C4-2B (cell line): ENCODE data around the gene SSNA1.

ENCODE experiments used
- H3K27ac ChIP-seq: fragments of 450-650 bp; 2 replicates; pipeline ENCODE4 v1.5.1; 2017
- ZFX ChIP-seq: fragments of 450-650 bp; IDR thresholded peaks from 2 replicates; pipeline ENCODE4 v1.6.1; 2017
- TF ChIP-seq, protein P1 (sequence below): fragments of 450-650 bp; conservative IDR thresholded peaks from 2 replicates; pipeline ENCODE4 v1.5.1; 2017; ENCODE audit warnings: mild to moderate bottlenecking

SSNA1 gene

DNA sequence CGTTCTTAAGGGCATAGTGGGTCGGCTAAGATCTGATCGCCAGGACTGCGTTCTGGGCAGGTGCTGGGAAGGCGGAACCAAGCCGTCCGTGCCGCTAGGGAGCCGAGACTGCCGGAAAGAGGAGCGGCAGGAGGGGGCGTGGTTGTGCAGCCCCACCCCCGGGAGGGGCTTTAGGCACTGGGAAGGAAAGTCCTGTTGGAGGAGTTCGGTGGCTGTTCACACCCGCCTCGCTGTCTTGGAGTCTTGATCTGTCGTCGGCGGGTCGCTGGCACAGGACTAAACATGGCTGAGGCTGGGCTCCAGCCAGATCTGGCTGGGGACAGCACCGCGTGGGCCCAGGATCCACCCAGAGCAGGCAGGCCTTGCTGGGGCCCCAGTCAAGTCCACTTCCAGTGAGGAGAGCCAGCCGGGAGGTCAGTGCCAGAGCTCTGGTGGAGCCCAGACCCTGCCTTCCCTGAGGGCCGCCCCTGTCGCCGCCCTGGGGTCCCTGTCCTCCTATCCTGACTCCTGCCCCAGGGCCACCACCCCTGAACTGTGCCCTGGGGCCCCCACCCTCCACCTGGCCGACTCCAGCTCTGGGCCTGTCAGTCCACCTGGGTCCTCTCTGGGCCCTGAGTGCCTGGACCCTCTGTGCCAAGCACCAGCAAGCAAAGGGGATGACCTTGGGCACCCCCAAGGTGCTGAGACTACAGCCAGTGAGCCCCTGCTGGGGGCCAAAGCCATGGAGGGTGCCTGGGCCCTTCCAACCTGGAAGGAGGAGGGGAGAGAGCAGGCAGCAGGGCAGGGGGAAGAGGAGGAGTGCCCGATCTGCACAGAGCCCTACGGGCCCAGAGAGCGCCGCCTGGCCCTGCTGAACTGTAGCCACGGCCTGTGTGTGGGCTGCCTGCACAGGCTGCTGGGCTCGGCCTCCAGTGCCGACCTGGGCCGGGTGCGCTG lies 29.1 kb downstream of the SSNA1 start:
- no peak; the same call in 1 of the 2 replicates for TF ChIP-seq ZFX
- TF ChIP-seq, protein P1, sequence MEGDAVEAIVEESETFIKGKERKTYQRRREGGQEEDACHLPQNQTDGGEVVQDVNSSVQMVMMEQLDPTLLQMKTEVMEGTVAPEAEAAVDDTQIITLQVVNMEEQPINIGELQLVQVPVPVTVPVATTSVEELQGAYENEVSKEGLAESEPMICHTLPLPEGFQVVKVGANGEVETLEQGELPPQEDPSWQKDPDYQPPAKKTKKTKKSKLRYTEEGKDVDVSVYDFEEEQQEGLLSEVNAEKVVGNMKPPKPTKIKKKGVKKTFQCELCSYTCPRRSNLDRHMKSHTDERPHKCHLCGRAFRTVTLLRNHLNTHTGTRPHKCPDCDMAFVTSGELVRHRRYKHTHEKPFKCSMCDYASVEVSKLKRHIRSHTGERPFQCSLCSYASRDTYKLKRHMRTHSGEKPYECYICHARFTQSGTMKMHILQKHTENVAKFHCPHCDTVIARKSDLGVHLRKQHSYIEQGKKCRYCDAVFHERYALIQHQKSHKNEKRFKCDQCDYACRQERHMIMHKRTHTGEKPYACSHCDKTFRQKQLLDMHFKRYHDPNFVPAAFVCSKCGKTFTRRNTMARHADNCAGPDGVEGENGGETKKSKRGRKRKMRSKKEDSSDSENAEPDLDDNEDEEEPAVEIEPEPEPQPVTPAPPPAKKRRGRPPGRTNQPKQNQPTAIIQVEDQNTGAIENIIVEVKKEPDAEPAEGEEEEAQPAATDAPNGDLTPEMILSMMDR: no peak; the same call in 1 of the 2 replicates
- H3K27ac ChIP-seq: peak overlapping the region; percentile 98

DNA sequence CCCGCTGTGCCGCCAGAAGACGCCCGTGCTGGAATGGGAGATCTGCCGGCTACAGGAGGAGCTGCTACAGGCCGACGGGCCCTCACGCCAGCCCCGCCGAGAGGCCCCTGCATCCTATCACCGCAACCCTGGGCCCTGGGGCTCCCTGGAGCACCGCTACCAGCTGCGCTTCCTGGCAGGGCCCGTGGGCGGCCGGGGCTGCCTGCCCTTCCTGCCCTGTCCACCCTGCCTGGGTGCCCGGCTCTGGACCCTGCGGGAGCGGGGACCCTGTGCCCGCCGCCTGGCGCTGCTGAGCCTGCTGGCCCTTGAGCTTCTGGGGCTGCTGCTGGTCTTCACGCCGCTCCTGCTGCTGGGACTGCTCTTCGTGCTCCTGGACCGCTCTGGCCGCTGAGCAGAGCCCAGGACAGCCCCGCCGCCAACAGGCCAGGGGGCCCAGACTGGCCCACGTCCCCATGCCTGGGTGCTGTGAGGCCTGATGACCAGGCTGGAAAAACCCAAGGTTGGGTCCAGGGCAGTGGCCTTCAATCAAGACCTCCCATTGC lies 29.8 kb downstream of the SSNA1 start:
- peak overlapping the region; percentile 98 for H3K27ac ChIP-seq
- 0 out of 2 replicates have a peak, but pooled peaks have one; percentile 51 for TF ChIP-seq ZFX
- TF ChIP-seq, protein P1: no peak

DNA sequence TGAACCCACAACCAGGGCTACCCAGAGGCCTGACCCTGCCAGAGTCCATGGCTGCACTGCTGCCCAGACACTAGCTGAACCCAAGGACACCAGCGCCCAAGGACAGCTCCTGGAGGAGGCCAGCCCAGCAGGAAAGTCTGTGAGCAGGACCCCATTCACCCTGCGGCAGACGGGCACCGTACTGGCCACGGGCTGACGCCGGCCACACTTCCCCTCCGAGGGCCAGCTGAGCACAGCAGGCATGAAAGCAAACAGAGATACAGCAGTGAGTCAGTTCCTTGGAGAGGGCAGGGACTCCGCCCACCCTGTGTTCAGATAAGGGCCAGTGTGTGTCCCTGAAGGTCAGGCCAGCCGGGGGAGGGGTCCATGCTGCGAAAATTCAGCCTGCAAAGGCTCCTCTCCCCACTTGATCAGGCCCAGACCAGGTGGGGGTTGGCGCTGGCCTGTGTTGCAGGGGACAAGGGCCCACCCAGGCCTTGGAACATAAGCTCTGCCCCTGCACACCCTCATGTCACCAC lies 30.3 kb downstream of the SSNA1 start:
- peak overlapping the region; percentile 98 for H3K27ac ChIP-seq
- TF ChIP-seq, protein P1: no peak
- TF ChIP-seq ZFX: no peak

DNA sequence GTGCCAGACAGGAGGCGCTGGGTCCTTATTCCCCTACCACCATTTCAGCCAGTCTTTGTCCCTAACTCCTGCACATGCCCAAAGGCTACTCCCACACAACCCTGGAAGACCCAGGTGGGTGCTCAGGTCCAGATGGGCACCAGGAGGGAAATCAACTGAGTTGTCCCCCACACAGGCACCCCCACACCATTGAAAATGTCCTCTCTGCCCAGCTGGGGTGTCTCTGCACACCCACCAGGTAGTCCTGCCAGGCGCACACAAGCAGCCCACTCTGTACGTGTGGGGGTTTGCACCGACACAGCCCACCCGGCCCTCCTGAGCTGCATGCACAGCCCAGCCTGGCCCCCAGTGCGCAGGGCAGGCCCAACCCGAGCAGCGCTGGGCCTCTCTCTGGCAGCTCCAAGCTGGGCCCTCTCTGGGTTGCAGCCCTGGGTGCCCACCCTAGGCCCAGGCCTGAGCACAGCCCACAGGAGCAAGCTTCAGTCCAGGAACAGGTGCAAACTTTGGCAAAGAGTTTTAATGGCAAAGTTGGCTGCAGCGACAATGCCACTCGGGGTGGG lies 31.4 kb downstream of the SSNA1 start:
- TF ChIP-seq ZFX: no peak
- TF ChIP-seq, protein P1: no peak
- H3K27ac ChIP-seq: peak overlapping the region; percentile 98

DNA sequence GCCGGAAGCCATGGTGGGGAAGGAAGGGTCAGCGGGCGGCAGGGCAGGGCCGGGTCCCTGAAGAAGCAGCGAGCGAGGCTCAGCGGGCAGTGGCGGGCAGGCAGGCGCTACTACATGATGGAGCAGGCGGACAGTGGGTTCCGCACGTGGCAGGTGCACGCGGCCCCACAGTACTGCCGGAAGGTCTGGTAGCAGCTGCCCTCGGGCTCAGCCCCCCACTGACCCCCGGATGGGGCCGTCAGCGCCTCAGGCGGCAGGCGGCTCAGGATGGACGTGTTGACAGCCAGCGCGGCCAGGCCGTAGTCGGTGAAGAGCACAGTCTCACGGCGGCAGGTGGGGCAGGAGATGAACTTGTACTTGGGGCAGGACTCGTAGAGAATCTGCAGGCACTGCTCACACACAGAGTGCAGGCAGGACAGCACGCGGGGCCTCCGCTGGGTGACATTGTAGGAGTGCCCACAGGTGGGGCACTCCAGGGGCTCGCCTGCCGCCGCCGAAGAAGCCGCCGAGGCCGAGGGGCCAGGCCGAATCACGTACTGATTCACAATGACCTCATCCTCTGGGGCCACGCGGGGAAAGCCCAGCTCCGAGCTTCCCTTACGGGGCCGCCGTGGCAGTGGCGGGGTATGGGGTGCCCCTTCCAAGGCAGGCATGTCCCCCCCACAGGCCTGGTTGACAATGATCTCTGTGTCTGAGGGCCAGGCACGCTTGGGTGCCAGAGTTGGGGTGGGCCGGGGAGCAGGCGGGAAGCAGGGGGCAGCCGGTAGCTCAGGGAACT lies 32.0 kb downstream of the SSNA1 start:
- H3K27ac ChIP-seq: no peak overlapping the region; the same call in 1 of the 2 replicates
- TF ChIP-seq, protein P1: no peak
- TF ChIP-seq ZFX: no peak

DNA sequence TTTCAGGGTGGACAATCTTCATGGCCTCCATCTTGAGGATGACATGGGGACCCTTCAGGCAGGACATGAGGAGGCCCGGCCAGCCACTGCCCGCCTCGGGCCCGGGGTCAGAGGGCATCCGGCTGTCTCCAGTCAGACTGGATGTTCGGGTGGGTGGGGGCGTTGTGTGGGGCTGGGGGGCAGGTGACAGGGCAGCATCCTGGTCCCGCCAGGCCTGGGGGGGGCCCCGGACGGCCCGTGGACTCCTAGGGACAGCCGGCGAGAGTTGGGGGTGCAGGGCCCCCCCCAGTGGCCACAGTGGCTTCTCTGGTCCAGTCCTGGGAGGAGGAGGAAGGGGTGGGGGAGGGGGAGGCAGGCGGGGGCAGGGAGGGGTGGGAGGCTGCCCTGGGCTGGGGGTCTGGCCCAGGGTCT lies 32.6 kb downstream of the SSNA1 start:
- peak overlapping the region; percentile 88 for H3K27ac ChIP-seq
- TF ChIP-seq, protein P1: no peak
